ENCODE data around the gene MICALL2.

Gene MICALL2

GRCh38 chr7:1483536-1484505, 24.6 kb upstream of the MICALL2 start:
- TF ChIP-seq ZFX (IDR thresholded peaks at IDR 0.05; ENCODE audit: borderline replicate concordance) = no peak
- H3K27ac ChIP-seq = no peak overlapping the region

GRCh38 chr7:1483079-1483478, 23.8 kb upstream of the MICALL2 start:
- no peak for TF ChIP-seq CTCF (IDR thresholded peaks at IDR 0.05)
- TF ChIP-seq ZFX (IDR thresholded peaks at IDR 0.05; ENCODE audit: borderline replicate concordance) = no peak

GRCh38 chr7:1481300-1481699, 22.0 kb upstream of the MICALL2 start:
- no peak overlapping the region for H3K27ac ChIP-seq
- TF ChIP-seq CTCF (IDR thresholded peaks at IDR 0.05) (no peak), ZFX (IDR thresholded peaks at IDR 0.05; ENCODE audit: borderline replicate concordance) (no peak)

More at GRCh38 chr7:1483079-1483478, 23.8 kb upstream of the MICALL2 start:
- no peak overlapping the region for H3K27ac ChIP-seq

- H3K27ac ChIP-seq = no peak overlapping the region
- TF ChIP-seq ZFX (IDR thresholded peaks at IDR 0.05; ENCODE audit: borderline replicate concordance) = no peak
- TF ChIP-seq CTCF (IDR thresholded peaks at IDR 0.05) = no peak
Observed at GRCh38 chr7:1480670-1481069, 21.4 kb upstream of the MICALL2 start.

- TF ChIP-seq ZFX (IDR thresholded peaks at IDR 0.05; ENCODE audit: borderline replicate concordance) (no peak), CTCF (IDR thresholded peaks at IDR 0.05) (no peak)
- H3K27ac ChIP-seq = no peak overlapping the region
Observed at GRCh38 chr7:1479287-1479686, 20.0 kb upstream of the MICALL2 start.

- TF ChIP-seq CTCF (IDR thresholded peaks at IDR 0.05) = no peak
- TF ChIP-seq ZFX (IDR thresholded peaks at IDR 0.05; ENCODE audit: borderline replicate concordance) = no peak
- no peak overlapping the region for H3K27ac ChIP-seq
Observed at GRCh38 chr7:1478480-1478879, 19.2 kb upstream of the MICALL2 start.

GRCh38 chr7:1476859-1477258, 17.6 kb upstream of the MICALL2 start:
- H3K27ac ChIP-seq = no peak overlapping the region
- TF ChIP-seq CTCF (IDR thresholded peaks at IDR 0.05) = no peak

Data from 22Rv1 (cell line).